GM18867 (cell line): ENCODE results near the gene ATP5PO.

ENCODE experiments used
- ATAC-seq: cut with Tn5 transposase; IDR thresholded peaks from one replicate; pipeline ENCODE4 v1.9.1; 2021; ENCODE audit warnings: mild to moderate bottlenecking, moderate library complexity; ENCODE audit not compliant: unreplicated experiment

The ATP5PO gene

DNA sequence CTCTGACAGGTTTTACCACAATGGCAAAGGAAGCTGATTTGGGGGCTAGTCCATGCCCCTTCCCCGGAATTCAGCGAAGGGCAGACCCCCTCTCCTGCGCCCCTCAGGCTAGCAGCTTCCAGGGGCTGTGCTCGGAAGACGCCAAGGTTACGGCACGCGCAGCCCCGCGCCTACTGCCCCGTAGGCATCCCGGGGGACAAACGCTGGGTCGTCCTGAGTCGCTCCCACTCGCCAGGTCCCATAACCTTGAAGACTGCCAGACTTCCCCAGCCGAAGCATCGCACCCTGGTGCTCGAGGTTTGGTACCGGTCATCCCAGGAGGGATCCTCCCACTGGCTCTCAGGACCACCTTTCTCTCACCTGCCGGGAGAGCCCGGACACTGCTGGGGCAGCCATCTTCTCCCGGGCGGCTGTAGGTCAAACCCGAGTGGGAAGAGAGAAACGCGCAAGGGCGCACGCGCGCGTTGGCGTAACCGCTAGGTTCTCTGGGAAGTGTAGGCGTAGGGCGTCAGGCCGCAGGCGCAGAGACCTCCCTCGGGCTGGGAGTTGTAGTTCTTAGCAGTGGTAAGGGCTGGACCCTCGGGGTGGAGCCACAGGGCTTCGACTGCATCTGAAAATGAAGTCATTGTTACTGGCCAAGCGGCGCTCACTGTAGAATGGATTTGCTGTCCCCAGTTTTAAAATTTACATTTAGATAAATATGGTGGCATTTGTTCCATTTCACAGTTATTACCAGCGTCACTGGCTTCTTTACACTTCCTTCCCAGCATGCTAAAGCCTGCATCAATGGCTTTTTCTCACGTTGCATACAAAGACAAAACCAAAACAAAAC lies at the start of gene ATP5PO:
ATP5PO (minus strand) TSS at position 437 of the 832 bp plus-strand sequence; CDS start at position 396, 41 bp downstream.
- peak; percentile 98 for ATAC-seq

DNA sequence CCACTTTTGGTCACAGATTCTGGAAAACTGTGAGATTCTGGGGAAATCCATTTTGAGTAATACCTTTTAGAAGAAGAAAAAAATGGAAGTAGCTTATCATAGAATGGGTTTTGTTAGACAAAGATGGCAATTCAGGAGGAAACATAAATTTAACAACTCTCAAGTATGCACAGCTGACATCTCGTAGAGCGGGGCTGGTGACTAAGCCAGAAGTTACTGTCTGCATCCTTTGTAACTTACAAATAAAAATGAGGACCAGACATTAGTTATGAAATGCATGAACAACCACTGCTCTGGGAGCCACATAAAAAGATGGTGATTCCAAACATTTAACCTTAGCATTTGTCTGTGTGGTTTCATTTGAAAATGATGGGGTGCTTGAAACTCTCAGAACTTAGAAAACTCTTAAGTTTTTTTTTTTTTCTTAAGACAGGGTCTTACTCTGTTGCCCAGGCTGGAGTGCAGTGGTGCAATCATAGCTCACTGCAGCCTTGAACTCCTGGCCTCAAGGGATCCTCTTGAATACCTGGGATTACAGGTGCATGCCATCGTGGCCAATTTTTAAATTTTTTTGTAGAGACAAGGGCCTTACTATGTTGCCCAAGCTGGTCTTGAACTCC lies 49.2 kb upstream of the ATP5PO start:
- no peak for ATAC-seq

GRCh38 chr21:33963848-33964555 lies 48.4 kb upstream of the ATP5PO start:
- ATAC-seq, result no peak

DNA sequence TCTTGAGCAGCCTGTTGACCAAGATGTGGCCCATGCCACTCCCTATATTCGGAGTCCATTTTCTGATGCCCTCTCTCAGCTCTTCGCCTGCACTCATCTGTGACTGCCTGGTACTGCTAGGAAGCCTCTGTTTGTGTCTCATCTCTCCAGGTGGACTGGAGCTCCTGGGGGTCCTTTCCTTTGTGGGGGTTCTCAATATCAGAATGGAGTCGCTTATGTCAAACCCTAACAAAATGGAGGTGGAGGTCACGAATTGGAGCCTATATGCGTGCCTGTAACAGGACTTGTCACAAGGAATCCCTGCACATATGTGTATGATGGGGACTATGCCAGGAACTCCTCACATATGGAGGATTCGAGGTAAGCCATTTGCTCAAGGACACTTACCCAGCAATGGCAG lies 46.7 kb upstream of the ATP5PO start:
- ATAC-seq, result no peak

GRCh38 chr21:33961061-33961460 lies 45.5 kb upstream of the ATP5PO start:
- ATAC-seq, result no peak

GRCh38 chr21:33959680-33960079 lies 44.1 kb upstream of the ATP5PO start:
- ATAC-seq, result no peak

DNA sequence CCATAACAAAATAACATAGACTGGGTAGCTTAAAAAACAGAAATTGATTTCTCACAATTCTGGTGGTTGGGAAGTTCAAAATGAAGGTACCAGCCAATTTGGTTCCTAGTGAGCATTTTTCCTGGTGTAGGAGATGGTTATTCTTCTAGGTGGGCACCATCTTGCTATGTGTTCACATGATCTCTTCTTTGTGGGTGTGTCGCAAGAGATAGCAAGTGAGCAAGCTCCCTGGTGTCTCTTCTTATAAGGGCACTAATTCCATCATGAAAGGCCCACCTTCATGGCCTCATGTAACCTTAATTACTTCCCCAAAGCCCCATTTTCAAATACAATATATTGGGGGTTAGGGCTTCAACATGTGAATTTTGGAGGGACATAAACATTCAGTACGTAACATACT lies 38.8 kb upstream of the ATP5PO start:
- ATAC-seq, result no peak

GRCh38 chr21:33951276-33952178 lies 35.9 kb upstream of the ATP5PO start:
- ATAC-seq, result no peak

DNA sequence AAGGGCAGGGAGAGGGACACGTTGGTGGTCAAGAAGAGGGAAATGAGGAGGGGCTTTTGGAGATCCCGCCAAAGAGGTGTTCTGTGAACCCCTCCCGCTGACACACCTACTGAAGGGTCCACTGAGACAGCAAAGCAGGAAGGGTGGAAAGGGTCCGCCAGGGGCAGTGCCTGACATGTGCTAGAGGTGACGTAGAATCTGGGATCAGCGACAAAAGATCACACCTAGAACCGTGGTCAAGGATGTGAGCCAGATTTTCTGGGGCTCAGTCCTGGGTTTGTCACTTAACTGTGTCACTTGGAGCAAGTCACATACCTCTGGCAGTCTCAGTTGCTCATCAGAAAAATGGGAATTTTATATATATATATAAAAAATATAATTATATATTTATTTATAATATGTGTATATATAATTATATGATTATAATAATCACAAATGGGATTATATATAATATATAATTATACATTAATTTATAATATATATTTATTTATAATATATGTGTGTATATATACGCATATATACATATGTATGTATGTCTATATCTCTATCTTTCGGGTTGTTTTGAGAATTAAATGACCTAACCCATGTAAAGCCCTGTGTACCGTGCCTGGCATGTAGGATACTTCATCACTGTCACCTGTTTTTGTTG lies 35.0 kb upstream of the ATP5PO start:
- no peak for ATAC-seq

GRCh38 chr21:33949516-33950430 lies 34.2 kb upstream of the ATP5PO start:
- ATAC-seq, result peak; percentile 36

- ATAC-seq, result no peak
Measured at GRCh38 chr21:33948951-33949444, 33.4 kb upstream of the ATP5PO start.

- ATAC-seq, result peak; percentile 64
Measured at GRCh38 chr21:33948096-33948950, 32.7 kb upstream of the ATP5PO start.

GRCh38 chr21:33947451-33948095 lies 32.0 kb upstream of the ATP5PO start:
- peak; percentile 56 for ATAC-seq

GRCh38 chr21:33945652-33946270 lies 30.2 kb upstream of the ATP5PO start:
- ATAC-seq, result no peak

DNA sequence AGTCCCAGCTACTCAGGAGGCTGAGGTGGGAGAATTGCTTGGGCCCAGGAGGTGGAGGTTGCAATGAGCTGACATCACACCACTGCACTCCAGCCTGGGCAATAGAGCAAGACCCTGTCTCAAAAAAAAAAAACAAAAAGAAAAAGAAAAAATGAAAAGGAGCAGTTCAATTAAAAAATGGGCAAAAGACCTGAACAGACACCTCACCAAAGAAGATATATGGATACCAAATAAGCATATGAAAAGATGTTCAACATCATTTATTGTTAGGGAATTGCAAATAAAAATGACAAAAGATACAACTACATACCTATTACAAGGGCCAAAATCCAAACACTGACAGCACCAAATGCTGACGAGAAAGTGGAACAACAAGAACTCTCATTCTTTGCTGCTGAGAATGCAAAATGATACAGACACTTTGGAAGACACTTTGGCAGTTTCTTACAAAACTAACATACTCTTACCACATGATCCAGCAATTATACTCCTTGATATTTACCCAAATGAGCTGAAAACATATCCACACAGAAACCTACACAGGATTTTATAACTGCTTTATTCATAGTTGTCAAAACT lies 28.7 kb upstream of the ATP5PO start:
- no peak for ATAC-seq

GRCh38 chr21:33943293-33943692 lies 27.7 kb upstream of the ATP5PO start:
- ATAC-seq, result no peak

DNA sequence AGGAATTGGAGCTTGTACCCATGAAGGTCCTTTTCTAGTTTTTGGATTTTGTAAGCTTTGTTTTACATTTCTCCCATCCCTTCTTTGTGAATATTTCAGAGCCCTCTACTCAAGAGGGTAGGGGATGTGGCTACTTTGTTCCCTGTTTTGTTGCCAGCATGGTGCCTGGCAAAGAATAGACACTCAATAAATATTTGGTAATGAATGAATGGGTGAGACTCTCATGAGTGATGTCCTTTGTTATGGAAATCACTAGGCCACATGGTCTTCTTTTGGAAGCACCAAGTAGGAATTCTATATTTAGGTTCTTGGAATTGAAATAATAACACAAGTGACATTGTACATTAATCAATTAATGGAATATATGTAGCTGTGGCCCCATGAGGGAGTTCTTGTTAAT lies 26.8 kb upstream of the ATP5PO start:
- no peak for ATAC-seq
